Uterus (tissue), 4 donors: ENCODE measurements around the gene KCNK2. TPM values are rescaled to one million over a fixed set of nuclear protein-coding genes. Genes with fewer than 3 reads are reported as not detected.

Source experiments
- DNase-seq, 2 donors: peaks; one replicate each; pipeline ENCODE4 v3.0.0-alpha.2; 2019 to 2020
- H3K27ac ChIP-seq, 2 donors: fragments of 200-600 bp; sonication (generic); 1 replicate in 1 of 2; 2 replicates in 1 of 2; pipeline ENCODE4 v1.5.1; 2016 to 2018
- H3K27me3 ChIP-seq, 2 donors: fragments of 200-600 bp; sonication (generic); one replicate each; pipeline ENCODE4 v1.5.1; 2018 to 2019; ENCODE audit warnings: control low read depth in 1 of 2
- H3K36me3 ChIP-seq, 2 donors: fragments of 200-600 bp; sonication (generic); one replicate each; pipeline ENCODE4 v1.5.1; 2019; ENCODE audit warnings: control low read depth in 1 of 2
- H3K4me1 ChIP-seq, 2 donors: fragments of 200-600 bp; sonication (generic); one replicate each; pipeline ENCODE4 v1.5.1; 2018 to 2019; ENCODE audit warnings: control low read depth in 1 of 2
- H3K4me3 ChIP-seq, 2 donors: fragments of 200-600 bp; sonication (generic); 1 replicate in 1 of 2; 2 replicates in 1 of 2; pipeline ENCODE4 v1.5.1; 2018 to 2019; ENCODE audit warnings: mild to moderate bottlenecking in 1 of 2
- H3K9me3 ChIP-seq, 2 donors: fragments of 200-600 bp; sonication (generic); one replicate each; pipeline ENCODE4 v1.5.1; 2019; ENCODE audit warnings: control low read depth in 1 of 2
- CTCF ChIP-seq, 4 experiments: fragments of 200-600 bp in 2 of 4; fragments of 450-650 bp in 2 of 4; sonication (generic) in 2 of 4; IDR thresholded peaks; one replicate each; pipeline ENCODE4 v1.5.1; 2016 to 2019; ENCODE audit warnings: antibody characterized with exemption in 4 of 4, mild to moderate bottlenecking in 2 of 4, moderate library complexity in 1 of 4
- POLR2A ChIP-seq, 2 donors: fragments of 450-650 bp; IDR thresholded peaks; one replicate each; pipeline ENCODE4 v1.6.1; 2016; ENCODE audit warnings: antibody characterized with exemption in 2 of 2, mild to moderate bottlenecking in 1 of 2, moderate library complexity in 1 of 2
- intact Hi-C: fragments of 100-400 bp; cut with DNase I; formaldehyde crosslinking; loops from one replicate; pipeline ENCODE4 v1.15.1; 2023; ENCODE audit warnings: low total_unique reads
- total RNA-seq, 4 donors: library from RNA; depleted of rRNA in 3 of 4; stranded (reverse); fragments of >200 nt in 3 of 4; gene quantifications; one replicate each; pipeline versions ENCODE4 v1.1.0 to v1.2.4, GENCODE V29; 2014 to 2023
- donor health status: DM: yes; HTN: yes; CAD: no.

The KCNK2 gene
- total RNA-seq, 4 donors from 2014 or later = 3.0 to 3.8 TPM; not detected in 2

DNA sequence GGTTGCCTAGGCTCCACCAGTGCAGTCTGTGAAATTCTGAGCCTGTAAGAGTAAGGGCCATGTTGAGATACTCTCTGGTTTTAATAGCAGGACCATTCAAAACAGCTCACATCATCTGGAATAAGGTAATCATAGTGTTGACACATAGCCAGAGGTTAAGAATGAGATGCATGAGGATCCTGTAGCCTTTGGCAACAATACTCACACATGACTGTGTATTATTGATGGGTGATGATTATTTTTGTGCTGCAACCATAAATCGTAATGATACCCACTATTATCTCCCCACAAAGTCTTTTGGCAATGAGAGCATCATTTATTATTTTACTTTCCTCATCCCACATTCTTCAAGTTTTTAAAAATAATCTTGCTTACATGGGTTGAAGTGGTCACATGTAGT is 35.5 kb downstream of the KCNK2 start:
- H3K27ac ChIP-seq = no peak overlapping the region
- H3K9me3 ChIP-seq = no peaks in the 10 kb centered on the region
- H3K4me1 ChIP-seq = no peaks in the 10 kb centered on the region
- no peaks in the 10 kb centered on the region for H3K27me3 ChIP-seq
- TF ChIP-seq CTCF (IDR thresholded peaks at IDR 0.05) = no peak
- no peak for TF ChIP-seq POLR2A (IDR thresholded peaks at IDR 0.05)
- intact Hi-C loops = no loop called here
- no peak for DNase-seq
- H3K36me3 ChIP-seq = no peaks in the 10 kb centered on the region
- no peak overlapping the region for H3K4me3 ChIP-seq

DNA sequence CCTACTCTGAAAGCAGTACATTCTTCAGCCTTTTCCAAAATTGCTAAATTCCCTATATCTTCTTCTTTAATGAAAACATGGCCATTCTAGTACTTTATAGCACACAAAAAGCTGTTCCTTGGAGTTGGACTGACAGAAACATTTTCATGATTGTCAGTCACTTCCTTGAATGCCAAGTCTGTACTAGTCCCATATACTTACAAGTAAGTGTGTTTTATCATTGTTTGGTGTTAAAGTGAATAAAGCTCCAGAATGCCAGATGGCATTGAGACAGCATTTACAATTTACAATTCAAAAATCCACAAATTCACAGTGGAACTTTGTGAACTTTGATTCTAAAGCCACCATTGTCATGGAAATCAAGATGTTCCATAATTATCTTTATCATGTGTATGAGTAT is 36.5 kb downstream of the KCNK2 start:
- no peaks in the 10 kb centered on the region for H3K36me3 ChIP-seq
- H3K4me1 ChIP-seq = no peaks in the 10 kb centered on the region
- H3K27ac ChIP-seq = no peak overlapping the region
- H3K4me3 ChIP-seq = no peak overlapping the region
- no peak for TF ChIP-seq POLR2A (IDR thresholded peaks at IDR 0.05)
- TF ChIP-seq CTCF (IDR thresholded peaks at IDR 0.05) = no peak
- DNase-seq = no peak
- H3K9me3 ChIP-seq = no peaks in the 10 kb centered on the region
- no peaks in the 10 kb centered on the region for H3K27me3 ChIP-seq
- intact Hi-C loops = no loop called here

- H3K36me3 ChIP-seq = no peaks in the 10 kb centered on the region
- no peaks in the 10 kb centered on the region for H3K4me1 ChIP-seq
- H3K4me3 ChIP-seq = no peak overlapping the region
- H3K27ac ChIP-seq = no peak overlapping the region
- no peak for DNase-seq
- H3K9me3 ChIP-seq = no peaks in the 10 kb centered on the region
- no peak for TF ChIP-seq CTCF (IDR thresholded peaks at IDR 0.05)
- TF ChIP-seq POLR2A (IDR thresholded peaks at IDR 0.05) = no peak
- no peaks in the 10 kb centered on the region for H3K27me3 ChIP-seq
- intact Hi-C loops = no loop called here
Observed at GRCh38 chr1:215119719-215120365, 37.3 kb downstream of the KCNK2 start.

GRCh38 chr1:215128504-215128903 is 46.0 kb downstream of the KCNK2 start:
- no peaks in the 10 kb centered on the region for H3K9me3 ChIP-seq

DNA sequence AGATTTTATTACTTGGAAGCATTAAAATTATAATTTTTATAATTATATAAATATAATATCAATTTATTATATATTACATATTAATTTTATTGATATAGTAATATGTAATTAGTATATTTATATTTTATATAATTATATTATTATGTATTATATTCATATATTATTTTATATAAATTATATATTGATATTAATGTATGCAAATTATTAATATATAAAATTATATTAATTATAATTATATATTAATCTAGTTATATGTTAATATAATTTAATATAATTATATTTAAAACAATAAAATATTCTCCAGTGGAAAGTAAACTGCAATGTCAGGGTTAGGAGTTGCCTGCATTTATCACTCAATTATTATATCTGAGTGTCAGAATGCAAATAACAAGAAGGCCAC is 48.8 kb downstream of the KCNK2 start:
- no peak for TF ChIP-seq CTCF (IDR thresholded peaks at IDR 0.05)
- no peak for TF ChIP-seq POLR2A (IDR thresholded peaks at IDR 0.05)
- intact Hi-C loops = no loop called here
- no peaks in the 10 kb centered on the region for H3K4me1 ChIP-seq
- H3K9me3 ChIP-seq = no peaks in the 10 kb centered on the region
- no peak overlapping the region for H3K4me3 ChIP-seq
- H3K36me3 ChIP-seq = no peaks in the 10 kb centered on the region
- H3K27me3 ChIP-seq = no peaks in the 10 kb centered on the region
- no peak overlapping the region for H3K27ac ChIP-seq
- DNase-seq = no peak

More at GRCh38 chr1:215128504-215128903, 46.0 kb downstream of the KCNK2 start:
- Histone ChIP-seq H3K27me3 (no peaks in the 10 kb centered on the region), H3K4me3 (no peak overlapping the region), H3K4me1 (no peaks in the 10 kb centered on the region), H3K36me3 (no peaks in the 10 kb centered on the region), H3K27ac (no peak overlapping the region)
- no peak for TF ChIP-seq POLR2A (IDR thresholded peaks at IDR 0.05)
- DNase-seq = no peak
- intact Hi-C loops = no loop called here

DNA sequence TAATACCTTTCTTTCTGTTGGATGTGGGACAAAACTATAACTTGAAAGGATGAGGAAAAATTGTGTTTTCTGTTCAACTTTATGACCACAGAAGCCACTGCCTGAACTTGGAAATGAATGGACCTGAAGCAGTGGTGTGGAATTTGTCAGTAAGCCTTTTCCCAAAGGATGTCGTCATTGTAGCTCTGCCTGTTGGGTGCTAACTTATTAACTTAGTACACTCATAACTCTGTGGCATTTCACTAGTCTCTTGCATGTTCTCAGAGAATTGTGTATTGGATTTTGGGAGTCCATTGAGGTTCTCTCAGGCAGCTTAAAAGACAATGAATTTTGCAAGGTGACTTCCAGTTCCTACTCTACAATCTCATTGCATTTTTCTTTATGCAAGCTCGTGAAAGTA is 49.6 kb downstream of the KCNK2 start:
- H3K27me3 ChIP-seq = no peaks in the 10 kb centered on the region
- no peaks in the 10 kb centered on the region for H3K4me1 ChIP-seq
- no peaks in the 10 kb centered on the region for H3K9me3 ChIP-seq
- TF ChIP-seq POLR2A (IDR thresholded peaks at IDR 0.05) = no peak
- no peak for TF ChIP-seq CTCF (IDR thresholded peaks at IDR 0.05)
- H3K27ac ChIP-seq = no peak overlapping the region
- no peak overlapping the region for H3K4me3 ChIP-seq
- H3K36me3 ChIP-seq = no peaks in the 10 kb centered on the region
- no peak for DNase-seq
- intact Hi-C loops = no loop called here
